Mucosa of gallbladder (tissue), 1 donor: ENCODE data around the gene SLC5A11. TPM values are rescaled to one million over a fixed set of nuclear protein-coding genes. Genes with fewer than 3 reads are reported as not detected.
"Not testable (repeated sequence)": the region's sequence is repeated elsewhere in the genome, so short reads cannot be mapped to it uniquely, and the experiment has no call there.

ENCODE experiments used
- DNase-seq: peaks from one replicate; pipeline ENCODE4 v3.0.0-alpha.2; 2020; ENCODE audit warnings: low spot score
- total RNA-seq: library from RNA; stranded (reverse); gene quantifications from one replicate; pipeline ENCODE4 v1.2.1, GENCODE V29; 2021
- donor health status: DM: no; HTN: no; CAD: no.

SLC5A11 gene
- total RNA-seq, result 2.5 TPM

- DNase-seq, result no peak
Measured at GRCh38 chr16:24845726-24846547, at the start of gene SLC5A11. TSS of gene SLC5A11 (plus strand) at chr16:24845963. CDS start at chr16:24858644, 12,681 bp downstream.

- no peak for DNase-seq
Measured at GRCh38 chr16:24800586-24800985, 45.2 kb upstream of the SLC5A11 start.

GRCh38 chr16:24801761-24802302 is 43.9 kb upstream of the SLC5A11 start:
- DNase-seq, result no peak

- DNase-seq, result no peak
Measured at GRCh38 chr16:24805484-24805883, 40.3 kb upstream of the SLC5A11 start.

GRCh38 chr16:24807301-24807700 is 38.5 kb upstream of the SLC5A11 start:
- DNase-seq, result no peak

- DNase-seq, result no peak
Measured at GRCh38 chr16:24810951-24811843, 34.6 kb upstream of the SLC5A11 start.

GRCh38 chr16:24812813-24813212 is 33.0 kb upstream of the SLC5A11 start:
- not testable (repeated sequence) for DNase-seq

- DNase-seq, result no peak
Measured at GRCh38 chr16:24815021-24815420, 30.7 kb upstream of the SLC5A11 start.

- no peak for DNase-seq
Measured at GRCh38 chr16:24816688-24817087, 29.1 kb upstream of the SLC5A11 start.

- no peak for DNase-seq
Measured at GRCh38 chr16:24819462-24820040, 26.2 kb upstream of the SLC5A11 start.

- no peak for DNase-seq
Measured at GRCh38 chr16:24820522-24820921, 25.2 kb upstream of the SLC5A11 start.

GRCh38 chr16:24821129-24821528 is 24.6 kb upstream of the SLC5A11 start:
- DNase-seq, result no peak

GRCh38 chr16:24822542-24822941 is 23.2 kb upstream of the SLC5A11 start:
- DNase-seq, result no peak

GRCh38 chr16:24822974-24823373 is 22.8 kb upstream of the SLC5A11 start:
- no peak for DNase-seq

GRCh38 chr16:24825696-24826095 is 20.1 kb upstream of the SLC5A11 start:
- DNase-seq, result no peak

GRCh38 chr16:24826096-24826690 is 19.6 kb upstream of the SLC5A11 start:
- no peak for DNase-seq

- DNase-seq, result no peak
Measured at GRCh38 chr16:24826817-24827566, 18.8 kb upstream of the SLC5A11 start.

GRCh38 chr16:24829153-24829552 is 16.6 kb upstream of the SLC5A11 start:
- no peak for DNase-seq

GRCh38 chr16:24833352-24833751 is 12.4 kb upstream of the SLC5A11 start:
- DNase-seq, result no peak

- DNase-seq, result peak; percentile 33
Measured at GRCh38 chr16:24834459-24835335, 11.1 kb upstream of the SLC5A11 start.
